Neuronal stem cell (in vitro differentiated cells): Measurements from ENCODE around the gene RBM4.

ENCODE experiments used
- DNase-seq: peaks from one replicate; pipeline ENCODE4 v3.0.0-alpha.2; 2013; ENCODE audit warnings: low spot score
- H2AFZ ChIP-seq: one replicate; pipeline ENCODE4 v1.6.1; 2013; ENCODE audit warnings: mild to moderate bottlenecking, low read length, inconsistent platforms
- H2AK5ac ChIP-seq: 2 replicates; pipeline ENCODE4 v1.6.1; 2013; ENCODE audit warnings: low read depth, mild to moderate bottlenecking, inconsistent platforms, low read length, moderate library complexity, mixed read lengths
- H2BK120ac ChIP-seq: 2 replicates; pipeline ENCODE4 v1.6.1; 2013; ENCODE audit warnings: low read depth, mild to moderate bottlenecking, inconsistent platforms, low read length, moderate library complexity, mixed read lengths
- H2BK12ac ChIP-seq: one replicate; pipeline ENCODE4 v1.6.1; 2013; ENCODE audit warnings: low read length, inconsistent platforms
- H2BK15ac ChIP-seq: 2 replicates; pipeline ENCODE4 v1.6.1; 2013; ENCODE audit warnings: mild to moderate bottlenecking, low read length, inconsistent platforms, mixed read lengths
- H2BK5ac ChIP-seq: one replicate; pipeline ENCODE4 v1.6.1; 2013; ENCODE audit warnings: inconsistent platforms, mild to moderate bottlenecking, low read length, moderate library complexity
- H3K14ac ChIP-seq: one replicate; pipeline ENCODE4 v1.6.1; 2013; ENCODE audit warnings: low read length, inconsistent platforms
- H3K18ac ChIP-seq: 2 replicates; pipeline ENCODE4 v1.6.1; 2013; ENCODE audit warnings: low read length, inconsistent platforms
- H3K23ac ChIP-seq: 2 replicates; pipeline ENCODE4 v1.6.1; 2013; ENCODE audit warnings: low read depth, mild to moderate bottlenecking, mixed read lengths, low read length, inconsistent platforms; ENCODE audit not compliant: poor library complexity
- H3K27ac ChIP-seq: replicated peaks from 3 replicates; pipeline ENCODE4 v1.5.1; 2013; ENCODE audit warnings: low read length, inconsistent platforms
- H3K27me3 ChIP-seq, 3 experiments: 2 replicates each; pipeline ENCODE4 v1.6.1; 2013; ENCODE audit warnings: low read length in 3 of 3, mild to moderate bottlenecking in 2 of 3, inconsistent platforms in 1 of 3, low read depth in 1 of 3, mixed read lengths in 1 of 3, moderate library complexity in 1 of 3; ENCODE audit not compliant: control insufficient read depth in 3 of 3, insufficient read depth in 3 of 3
- H3K36me3 ChIP-seq, 2 donors: replicated peaks in 1 of 2; 2 replicates each; pipeline ENCODE4 v1.6.1; 2013; ENCODE audit warnings: low read length in 2 of 2; ENCODE audit not compliant: control insufficient read depth in 2 of 2, insufficient read depth in 2 of 2
- H3K4ac ChIP-seq: 2 replicates; pipeline ENCODE4 v1.6.1; 2013; ENCODE audit warnings: inconsistent platforms, mild to moderate bottlenecking, low read length, moderate library complexity
- H3K4me1 ChIP-seq, 2 donors: 1 replicate in 1 of 2; 2 replicates in 1 of 2; pipeline ENCODE4 v1.6.1; 2013; ENCODE audit warnings: low read length in 2 of 2, low read depth in 1 of 2; ENCODE audit not compliant: control insufficient read depth in 2 of 2, insufficient read depth in 1 of 2
- H3K4me2 ChIP-seq: one replicate; pipeline ENCODE4 v1.6.1; 2013; ENCODE audit warnings: mild to moderate bottlenecking, low read length, inconsistent platforms; ENCODE audit not compliant: insufficient read depth, poor library complexity, severe bottlenecking
- H3K4me3 ChIP-seq, 2 donors: 2 replicates each; pipeline ENCODE4 v1.5.1; 2013; ENCODE audit warnings: low read length in 2 of 2, mild to moderate bottlenecking in 2 of 2, inconsistent platforms in 1 of 2, moderate library complexity in 1 of 2
- H3K79me1 ChIP-seq: one replicate; pipeline ENCODE4 v1.6.1; 2013; ENCODE audit warnings: low read depth, mild to moderate bottlenecking, inconsistent platforms, low read length, moderate library complexity
- H3K9ac ChIP-seq: one replicate; pipeline ENCODE4 v1.6.1; 2013; ENCODE audit warnings: mild to moderate bottlenecking, low read depth, low read length, inconsistent platforms; ENCODE audit not compliant: poor library complexity
- H3K9me3 ChIP-seq, 2 donors: replicated peaks in 1 of 2; 2 replicates each; pipeline versions ENCODE3 to v1.6.1; 2013; ENCODE audit warnings: low read length in 2 of 2, mild to moderate bottlenecking in 2 of 2, inconsistent platforms in 1 of 2, low read depth in 1 of 2, mixed read lengths in 1 of 2, moderate library complexity in 1 of 2; ENCODE audit not compliant: control insufficient read depth in 2 of 2, insufficient read depth in 1 of 2
- H4K8ac ChIP-seq: one replicate; pipeline ENCODE4 v1.6.1; 2013; ENCODE audit warnings: low read depth, mild to moderate bottlenecking, inconsistent platforms, low read length, moderate library complexity
- H4K91ac ChIP-seq: one replicate; pipeline ENCODE4 v1.6.1; 2013; ENCODE audit warnings: low read length, low read depth, mild to moderate bottlenecking, inconsistent platforms; ENCODE audit not compliant: poor library complexity
- WGBS, 2 donors: extraction: QIAGEN DNeasy Blood & Tissue Kit; methylation state at CpG; one replicate each; pipeline ENCODE4 v1.1.7; 2013; ENCODE audit warnings: missing lambda C conversion rate in 2 of 2, mixed read lengths in 1 of 2; ENCODE audit not compliant: insufficient read length in 2 of 2, insufficient replicate concordance in 1 of 2; ENCODE audit errors: extremely low coverage in 2 of 2; 5-methylcytosine and 5-hydroxymethylcytosine counted together

RBM4 gene

GRCh38 chr11:66665369-66665768, 26.9 kb downstream of the RBM4 start:
- no peaks in the 10 kb centered on the region for H3K27me3 ChIP-seq

GRCh38 chr11:66670816-66671215, 32.3 kb downstream of the RBM4 start:
- H3K18ac ChIP-seq, result no peak overlapping the region
- H3K4ac ChIP-seq, result no peak overlapping the region
- H4K8ac ChIP-seq, result no peak overlapping the region
- H3K36me3 ChIP-seq, result peaks cover 14 to 86% of the 10 kb centered on the region in 2 donors
- H3K9me3 ChIP-seq, result peaks cover 0 to 11% of the 10 kb centered on the region in 2 donors
- H3K27ac ChIP-seq, result peak overlapping the region; percentile 30
- H4K91ac ChIP-seq, result no peak overlapping the region
- no peak overlapping the region for H3K4me3 ChIP-seq
- no CpG with 5 or more reads among the region's 5 CpGs for WGBS, 2 donors
- H3K14ac ChIP-seq, result no peak overlapping the region
- no peak overlapping the region for H2BK5ac ChIP-seq
- H2AFZ ChIP-seq, result no peak overlapping the region
- no peaks in the 10 kb centered on the region for H3K79me1 ChIP-seq
- H2BK15ac ChIP-seq, result no peak overlapping the region
- no peak overlapping the region for H2BK120ac ChIP-seq
- H3K4me2 ChIP-seq, result no peak overlapping the region
- no peak overlapping the region for H3K9ac ChIP-seq
- no peaks in the 10 kb centered on the region for H3K27me3 ChIP-seq
- H2BK12ac ChIP-seq, result no peak overlapping the region
- H3K23ac ChIP-seq, result no peak overlapping the region
- DNase-seq, result no peak
- peaks cover 3 to 4% of the 10 kb centered on the region in 2 donors for H3K4me1 ChIP-seq
- H2AK5ac ChIP-seq, result no peak overlapping the region

More at GRCh38 chr11:66665369-66665768, 26.9 kb downstream of the RBM4 start:
- H3K9me3 ChIP-seq, result no peaks in the 10 kb centered on the region
- peaks cover 2% of the 10 kb centered on the region for H3K79me1 ChIP-seq
- H4K8ac ChIP-seq, result no peak overlapping the region
- no peak overlapping the region for H3K27ac ChIP-seq
- H3K4me3 ChIP-seq, result no peak overlapping the region
- H3K4ac ChIP-seq, result no peak overlapping the region
- H2BK12ac ChIP-seq, result no peak overlapping the region
- H2AK5ac ChIP-seq, result no peak overlapping the region
- no CpG with 5 or more reads among the region's 11 CpGs for WGBS, 2 donors
- H2BK120ac ChIP-seq, result no peak overlapping the region
- H3K4me1 ChIP-seq, result no peaks in the 10 kb centered on the region
- peaks cover 23 to 93% of the 10 kb centered on the region in 2 donors for H3K36me3 ChIP-seq
- DNase-seq, result no peak
- H2BK15ac ChIP-seq, result no peak overlapping the region
- H2BK5ac ChIP-seq, result no peak overlapping the region
- no peak overlapping the region for H3K4me2 ChIP-seq
- H3K14ac ChIP-seq, result no peak overlapping the region
- no peak overlapping the region for H3K23ac ChIP-seq
- no peak overlapping the region for H3K18ac ChIP-seq
- no peak overlapping the region for H2AFZ ChIP-seq
- H4K91ac ChIP-seq, result no peak overlapping the region
- H3K9ac ChIP-seq, result no peak overlapping the region

GRCh38 chr11:66674964-66675602, 36.6 kb downstream of the RBM4 start:
- Histone ChIP-seq H3K9ac (no peak overlapping the region), H4K91ac (no peak overlapping the region), H2BK120ac (no peak overlapping the region), H3K4ac (no peak overlapping the region), H3K9me3 (peaks cover 0 to 16% of the 10 kb centered on the region in 2 donors), H3K27me3 (no peaks in the 10 kb centered on the region), H3K23ac (no peak overlapping the region), H4K8ac (no peak overlapping the region), H2BK5ac (no peak overlapping the region), H3K4me1 (peaks cover 8 to 11% of the 10 kb centered on the region in 2 donors), H3K27ac (no peak overlapping the region), H2AK5ac (no peak overlapping the region), H3K18ac (no peak overlapping the region), H3K4me2 (no peak overlapping the region), H3K79me1 (no peaks in the 10 kb centered on the region), H2BK15ac (no peak overlapping the region), H2BK12ac (no peak overlapping the region), H3K4me3 (no peak overlapping the region), H3K36me3 (peaks cover 5 to 55% of the 10 kb centered on the region in 2 donors), H2AFZ (no peak overlapping the region), H3K14ac (no peak overlapping the region)
- DNase-seq, result no peak
- WGBS, 2 donors, result no CpG with 5 or more reads among the region's 2 CpGs

- Histone ChIP-seq H2BK15ac (no peak overlapping the region), H3K23ac (no peak overlapping the region), H3K79me1 (no peaks in the 10 kb centered on the region), H2BK5ac (no peak overlapping the region), H4K91ac (no peak overlapping the region), H2BK12ac (no peak overlapping the region), H3K4me2 (no peak overlapping the region), H3K9ac (no peak overlapping the region), H3K14ac (no peak overlapping the region), H3K4me1 (peaks cover 8% of the 10 kb centered on the region in 2 donors), H3K36me3 (peaks cover 2 to 42% of the 10 kb centered on the region in 2 donors), H3K4me3 (peak overlapping the region in 1 of 2 donors; percentile 64), H3K18ac (no peak overlapping the region), H2BK120ac (no peak overlapping the region), H3K4ac (no peak overlapping the region), H3K9me3 (peaks cover 0 to 16% of the 10 kb centered on the region in 2 donors), H3K27ac (no peak overlapping the region), H2AFZ (no peak overlapping the region), H4K8ac (no peak overlapping the region), H3K27me3 (no peaks in the 10 kb centered on the region), H2AK5ac (no peak overlapping the region)
- WGBS, 2 donors, result no CpG with 5 or more reads among the region's 16 CpGs
- no peak for DNase-seq
These were observed 37.9 kb downstream of the RBM4 start for GRCh38 chr11:66676282-66676919.
